GM12878 (cell line): ENCODE data around the gene ZG16. TPM values are rescaled to one million over a fixed set of nuclear protein-coding genes. Genes with fewer than 3 reads are reported as not detected.

Experiments
- BCL11A ChIP-seq: IDR thresholded peaks from 2 replicates; pipeline ENCODE4 v1.6.1; 2011; ENCODE audit warnings: low read depth, low read length
- BHLHE40 ChIP-seq, 2 experiments: fragments of 450-650 bp in 1 of 2; IDR thresholded peaks; 2 replicates each; pipeline ENCODE4 v1.6.1; 2011 to 2017; ENCODE audit warnings: low read depth in 2 of 2, borderline replicate concordance in 1 of 2, improper control_type of control experiment in 1 of 2, low read length in 1 of 2, mild to moderate bottlenecking in 1 of 2
- CHD2 ChIP-seq: IDR thresholded peaks from 2 replicates; pipeline ENCODE4 v1.6.1; 2011; ENCODE audit warnings: low read depth, low read length, improper control_type of control experiment, borderline replicate concordance
- CREB1 ChIP-seq: IDR thresholded peaks from 2 replicates; pipeline ENCODE4 v1.6.1; 2012; ENCODE audit warnings: low read depth, mild to moderate bottlenecking, inconsistent platforms
- ETV6 ChIP-seq, 2 experiments: fragments of 450-650 bp in 1 of 2; IDR thresholded peaks in 1 of 2; conservative IDR thresholded peaks in 1 of 2; 2 replicates each; pipeline ENCODE4 v1.6.1; 2014; ENCODE audit warnings: antibody characterized with exemption in 1 of 2, borderline replicate concordance in 1 of 2, low read depth in 1 of 2, mild to moderate bottlenecking in 1 of 2, moderate library complexity in 1 of 2
- IRF4 ChIP-seq: IDR thresholded peaks from 2 replicates; pipeline ENCODE4 v1.6.1; 2011; ENCODE audit warnings: low read depth, low read length
- LARP7 ChIP-seq: fragments of 450-650 bp; IDR thresholded peaks from 2 replicates; pipeline ENCODE4 v1.6.1; 2017; ENCODE audit warnings: mild to moderate bottlenecking
- PML ChIP-seq: IDR thresholded peaks from 2 replicates; pipeline ENCODE4 v1.6.1; 2012; ENCODE audit warnings: low read length, inconsistent platforms
- RAD51 ChIP-seq: fragments of 450-650 bp; IDR thresholded peaks from 2 replicates; pipeline ENCODE4 v1.6.1; 2016; ENCODE audit warnings: moderate library complexity, mild to moderate bottlenecking, inconsistent platforms
- ZZZ3 ChIP-seq: IDR thresholded peaks from 2 replicates; pipeline ENCODE4 v1.6.1; 2011; ENCODE audit warnings: low read depth; ENCODE audit not compliant: control insufficient read depth, insufficient read length
- polyA plus RNA-seq, 11 experiments: library from polyadenylated mRNA; depleted of rRNA in 4 of 11; unstranded in 6 of 11; stranded (reverse) in 5 of 11; fragments of >200 nt; fragmentation: Nextera tagmentation in 4 of 11; fragmentation: Illumina TruSeq in 1 of 11; extraction: Ambion mirVana in 4 of 11; extraction: Trizol in 1 of 11; gene quantifications; 1 replicate in 1 of 11; 2 replicates in 10 of 11; pipeline versions ENCODE4 v1.2.1 to v1.2.3, GENCODE V29; 2011 to 2016; ENCODE audit warnings: inconsistent platforms in 2 of 11, missing spikeins in 2 of 11, low read depth in 1 of 11
- total RNA-seq, 4 experiments: library from RNA; depleted of rRNA in 3 of 4; stranded (reverse); fragments of >200 nt in 3 of 4; fragmentation: Illumina TruSeq in 1 of 4; extraction: Trizol in 1 of 4; gene quantifications; 2 replicates each; pipeline versions ENCODE4 v1.2.1 to v1.2.3, GENCODE V29; 2013 to 2021
- TF ChIP-seq, protein P1 (sequence below): fragments of 450-650 bp; IDR thresholded peaks from 2 replicates; pipeline ENCODE4 v1.6.1; 2017; ENCODE audit warnings: mild to moderate bottlenecking, low read depth, inconsistent platforms; ENCODE audit not compliant: poor library complexity, severe bottlenecking
- TF ChIP-seq, protein P2 (sequence below): IDR thresholded peaks from 2 replicates; pipeline ENCODE4 v1.6.1; 2012; ENCODE audit warnings: low read depth, low read length, improper control_type of control experiment
- TF ChIP-seq, protein P3 (sequence below): fragments of 450-650 bp; IDR thresholded peaks from 2 replicates; pipeline ENCODE4 v1.6.1; 2016; ENCODE audit warnings: mild to moderate bottlenecking
- TF ChIP-seq, protein P4 (sequence below): IDR thresholded peaks from 2 replicates; pipeline ENCODE4 v1.6.1; 2012; ENCODE audit warnings: improper control_type of control experiment, low read depth, low read length; ENCODE audit not compliant: insufficient replicate concordance
- TF ChIP-seq, protein P5 (sequence below): fragments of 150-350 bp; IDR thresholded peaks from 2 replicates; pipeline ENCODE4 v1.6.1; 2014; ENCODE audit warnings: mild to moderate bottlenecking, low read depth, low read length

Gene ZG16
- total and polyA plus RNA-seq, 10 of the 15 experiments (the other 5 are each of a cell fraction or from before 2014, with no cell fraction given), result not detected

DNA sequence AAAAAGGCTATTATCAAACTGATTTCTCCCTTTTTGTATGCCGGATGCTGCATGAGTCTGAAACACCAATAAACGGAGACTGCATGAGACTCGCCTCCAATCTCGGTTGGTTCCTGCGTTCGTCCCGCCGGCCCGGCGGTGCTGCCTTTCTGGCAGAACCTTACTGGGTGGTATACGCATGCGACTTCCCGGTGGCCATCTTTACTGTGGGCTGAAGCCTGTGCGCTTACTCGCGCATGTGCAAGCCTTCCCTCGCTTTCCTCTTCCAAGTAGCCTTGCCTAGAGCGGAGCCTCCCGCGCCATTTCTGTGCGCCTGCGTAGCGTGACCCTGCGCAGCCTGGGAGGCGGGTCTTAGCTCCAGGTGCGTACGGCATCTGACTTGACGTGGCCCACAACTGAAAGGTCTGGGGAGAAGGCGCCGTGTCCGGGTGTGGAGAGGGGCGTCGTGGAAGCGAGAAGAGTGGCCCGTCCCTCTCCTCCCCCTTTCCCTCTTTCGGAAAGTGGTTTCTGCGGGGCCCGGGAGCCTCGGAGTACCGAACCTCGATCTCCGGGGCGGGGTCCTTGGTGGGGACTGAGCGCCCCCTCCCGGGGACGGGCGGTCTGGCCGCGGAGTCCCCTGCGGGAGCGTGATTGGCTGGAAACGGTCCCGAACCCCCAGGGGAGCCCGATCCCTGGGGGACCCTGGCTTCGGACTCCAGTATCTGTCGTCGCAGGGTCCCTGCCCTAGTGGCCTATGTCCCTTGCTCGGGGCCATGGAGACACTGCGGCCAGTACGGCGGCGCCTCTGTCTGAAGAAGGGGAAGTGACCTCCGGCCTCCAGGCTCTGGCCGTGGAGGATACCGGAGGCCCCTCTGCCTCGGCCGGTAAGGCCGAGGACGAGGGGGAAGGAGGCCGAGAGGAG lies 38.0 kb downstream of the ZG16 start, which contains the start of gene PAGR1 (continued):
- TF ChIP-seq LARP7, result no peak; the same call in none of the 2 replicates
- no peak for TF ChIP-seq CREB1
- no peak for TF ChIP-seq IRF4
- TF ChIP-seq, protein P1, sequence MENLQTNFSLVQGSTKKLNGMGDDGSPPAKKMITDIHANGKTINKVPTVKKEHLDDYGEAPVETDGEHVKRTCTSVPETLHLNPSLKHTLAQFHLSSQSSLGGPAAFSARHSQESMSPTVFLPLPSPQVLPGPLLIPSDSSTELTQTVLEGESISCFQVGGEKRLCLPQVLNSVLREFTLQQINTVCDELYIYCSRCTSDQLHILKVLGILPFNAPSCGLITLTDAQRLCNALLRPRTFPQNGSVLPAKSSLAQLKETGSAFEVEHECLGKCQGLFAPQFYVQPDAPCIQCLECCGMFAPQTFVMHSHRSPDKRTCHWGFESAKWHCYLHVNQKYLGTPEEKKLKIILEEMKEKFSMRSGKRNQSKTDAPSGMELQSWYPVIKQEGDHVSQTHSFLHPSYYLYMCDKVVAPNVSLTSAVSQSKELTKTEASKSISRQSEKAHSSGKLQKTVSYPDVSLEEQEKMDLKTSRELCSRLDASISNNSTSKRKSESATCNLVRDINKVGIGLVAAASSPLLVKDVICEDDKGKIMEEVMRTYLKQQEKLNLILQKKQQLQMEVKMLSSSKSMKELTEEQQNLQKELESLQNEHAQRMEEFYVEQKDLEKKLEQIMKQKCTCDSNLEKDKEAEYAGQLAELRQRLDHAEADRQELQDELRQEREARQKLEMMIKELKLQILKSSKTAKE, result peak; percentile 71
- TF ChIP-seq, protein P2, sequence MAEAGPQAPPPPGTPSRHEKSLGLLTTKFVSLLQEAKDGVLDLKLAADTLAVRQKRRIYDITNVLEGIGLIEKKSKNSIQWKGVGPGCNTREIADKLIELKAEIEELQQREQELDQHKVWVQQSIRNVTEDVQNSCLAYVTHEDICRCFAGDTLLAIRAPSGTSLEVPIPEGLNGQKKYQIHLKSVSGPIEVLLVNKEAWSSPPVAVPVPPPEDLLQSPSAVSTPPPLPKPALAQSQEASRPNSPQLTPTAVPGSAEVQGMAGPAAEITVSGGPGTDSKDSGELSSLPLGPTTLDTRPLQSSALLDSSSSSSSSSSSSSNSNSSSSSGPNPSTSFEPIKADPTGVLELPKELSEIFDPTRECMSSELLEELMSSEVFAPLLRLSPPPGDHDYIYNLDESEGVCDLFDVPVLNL, result no peak; the same call in 1 of the 2 replicates
- TF ChIP-seq CHD2, result peak; percentile 42; the same call in 1 of the 2 replicates
- TF ChIP-seq BCL11A, result no peak
- TF ChIP-seq, protein P3, sequence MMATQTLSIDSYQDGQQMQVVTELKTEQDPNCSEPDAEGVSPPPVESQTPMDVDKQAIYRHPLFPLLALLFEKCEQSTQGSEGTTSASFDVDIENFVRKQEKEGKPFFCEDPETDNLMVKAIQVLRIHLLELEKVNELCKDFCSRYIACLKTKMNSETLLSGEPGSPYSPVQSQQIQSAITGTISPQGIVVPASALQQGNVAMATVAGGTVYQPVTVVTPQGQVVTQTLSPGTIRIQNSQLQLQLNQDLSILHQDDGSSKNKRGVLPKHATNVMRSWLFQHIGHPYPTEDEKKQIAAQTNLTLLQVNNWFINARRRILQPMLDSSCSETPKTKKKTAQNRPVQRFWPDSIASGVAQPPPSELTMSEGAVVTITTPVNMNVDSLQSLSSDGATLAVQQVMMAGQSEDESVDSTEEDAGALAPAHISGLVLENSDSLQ, result peak; percentile 53; the same call in 1 of the 2 replicates
- TF ChIP-seq, protein P4, sequence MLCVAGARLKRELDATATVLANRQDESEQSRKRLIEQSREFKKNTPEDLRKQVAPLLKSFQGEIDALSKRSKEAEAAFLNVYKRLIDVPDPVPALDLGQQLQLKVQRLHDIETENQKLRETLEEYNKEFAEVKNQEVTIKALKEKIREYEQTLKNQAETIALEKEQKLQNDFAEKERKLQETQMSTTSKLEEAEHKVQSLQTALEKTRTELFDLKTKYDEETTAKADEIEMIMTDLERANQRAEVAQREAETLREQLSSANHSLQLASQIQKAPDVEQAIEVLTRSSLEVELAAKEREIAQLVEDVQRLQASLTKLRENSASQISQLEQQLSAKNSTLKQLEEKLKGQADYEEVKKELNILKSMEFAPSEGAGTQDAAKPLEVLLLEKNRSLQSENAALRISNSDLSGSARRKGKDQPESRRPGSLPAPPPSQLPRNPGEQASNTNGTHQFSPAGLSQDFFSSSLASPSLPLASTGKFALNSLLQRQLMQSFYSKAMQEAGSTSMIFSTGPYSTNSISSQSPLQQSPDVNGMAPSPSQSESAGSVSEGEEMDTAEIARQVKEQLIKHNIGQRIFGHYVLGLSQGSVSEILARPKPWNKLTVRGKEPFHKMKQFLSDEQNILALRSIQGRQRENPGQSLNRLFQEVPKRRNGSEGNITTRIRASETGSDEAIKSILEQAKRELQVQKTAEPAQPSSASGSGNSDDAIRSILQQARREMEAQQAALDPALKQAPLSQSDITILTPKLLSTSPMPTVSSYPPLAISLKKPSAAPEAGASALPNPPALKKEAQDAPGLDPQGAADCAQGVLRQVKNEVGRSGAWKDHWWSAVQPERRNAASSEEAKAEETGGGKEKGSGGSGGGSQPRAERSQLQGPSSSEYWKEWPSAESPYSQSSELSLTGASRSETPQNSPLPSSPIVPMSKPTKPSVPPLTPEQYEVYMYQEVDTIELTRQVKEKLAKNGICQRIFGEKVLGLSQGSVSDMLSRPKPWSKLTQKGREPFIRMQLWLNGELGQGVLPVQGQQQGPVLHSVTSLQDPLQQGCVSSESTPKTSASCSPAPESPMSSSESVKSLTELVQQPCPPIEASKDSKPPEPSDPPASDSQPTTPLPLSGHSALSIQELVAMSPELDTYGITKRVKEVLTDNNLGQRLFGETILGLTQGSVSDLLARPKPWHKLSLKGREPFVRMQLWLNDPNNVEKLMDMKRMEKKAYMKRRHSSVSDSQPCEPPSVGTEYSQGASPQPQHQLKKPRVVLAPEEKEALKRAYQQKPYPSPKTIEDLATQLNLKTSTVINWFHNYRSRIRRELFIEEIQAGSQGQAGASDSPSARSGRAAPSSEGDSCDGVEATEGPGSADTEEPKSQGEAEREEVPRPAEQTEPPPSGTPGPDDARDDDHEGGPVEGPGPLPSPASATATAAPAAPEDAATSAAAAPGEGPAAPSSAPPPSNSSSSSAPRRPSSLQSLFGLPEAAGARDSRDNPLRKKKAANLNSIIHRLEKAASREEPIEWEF, result no peak
- TF ChIP-seq BHLHE40 (IDR thresholded peaks at IDR 0.05; ENCODE audit: borderline replicate concordance in 1 of 2, low read depth in 2 of 2, low read length in 1 of 2), result peak; percentile 14 to 45; a peak in 2 of 4 replicates
- no peak for TF ChIP-seq ETV6 (conservative IDR thresholded peaks at IDR 0.05 in 1 of 2, IDR thresholded peaks at IDR 0.05 in 1 of 2; ENCODE audit: borderline replicate concordance in 1 of 2, low read depth in 1 of 2)
- no peak for TF ChIP-seq RAD51
- TF ChIP-seq, protein P5, sequence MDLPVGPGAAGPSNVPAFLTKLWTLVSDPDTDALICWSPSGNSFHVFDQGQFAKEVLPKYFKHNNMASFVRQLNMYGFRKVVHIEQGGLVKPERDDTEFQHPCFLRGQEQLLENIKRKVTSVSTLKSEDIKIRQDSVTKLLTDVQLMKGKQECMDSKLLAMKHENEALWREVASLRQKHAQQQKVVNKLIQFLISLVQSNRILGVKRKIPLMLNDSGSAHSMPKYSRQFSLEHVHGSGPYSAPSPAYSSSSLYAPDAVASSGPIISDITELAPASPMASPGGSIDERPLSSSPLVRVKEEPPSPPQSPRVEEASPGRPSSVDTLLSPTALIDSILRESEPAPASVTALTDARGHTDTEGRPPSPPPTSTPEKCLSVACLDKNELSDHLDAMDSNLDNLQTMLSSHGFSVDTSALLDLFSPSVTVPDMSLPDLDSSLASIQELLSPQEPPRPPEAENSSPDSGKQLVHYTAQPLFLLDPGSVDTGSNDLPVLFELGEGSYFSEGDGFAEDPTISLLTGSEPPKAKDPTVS, result no peak
- TF ChIP-seq ZZZ3, result no peak
- no peak for TF ChIP-seq PML
